SK-N-MC (cell line): Measurements from ENCODE around the gene SCART1.
"Not testable (repeated sequence)": the region's sequence is repeated elsewhere in the genome, so short reads cannot be mapped to it uniquely, and the experiment has no call there.

Source experiments
- DNase-seq: peaks from one replicate; pipeline ENCODE4 v3.0.0-alpha.2; 2011; ENCODE audit warnings: low read depth, low spot score
- H3K27ac ChIP-seq: fragments of 200-600 bp; sonication (generic); 2 replicates; pipeline ENCODE4 v1.5.1; 2016; ENCODE audit warnings: mixed run types
- H3K36me3 ChIP-seq: fragments of 200-600 bp; sonication (generic); 2 replicates; pipeline ENCODE4 v1.6.1; 2017; ENCODE audit warnings: antibody characterized with exemption, low read length, mixed read lengths; ENCODE audit not compliant: insufficient read depth
- H3K4me3 ChIP-seq: fragments of 200-600 bp; sonication (generic); 2 replicates; pipeline ENCODE4 v1.5.1; 2016
- H3K9ac ChIP-seq: fragments of 200-600 bp; sonication (generic); 2 replicates; pipeline ENCODE4 v1.8.0; 2017; ENCODE audit warnings: mixed run types, mixed read lengths; ENCODE audit not compliant: insufficient read length
- H3K9me3 ChIP-seq: fragments of 200-600 bp; sonication (generic); 2 replicates; pipeline ENCODE4 v1.6.1; 2017; ENCODE audit warnings: low read depth, mild to moderate bottlenecking, antibody characterized with exemption, low read length, moderate library complexity, mixed read lengths
- EZH2 ChIP-seq: fragments of 200-600 bp; sonication (generic); IDR thresholded peaks from one replicate; pipeline ENCODE4 v1.6.1; 2017; ENCODE audit warnings: antibody characterized with exemption
- FOXP2 ChIP-seq: optimal IDR thresholded peaks from 2 replicates; pipeline ENCODE3; 2011; ENCODE audit warnings: mild to moderate bottlenecking, moderate library complexity; ENCODE audit not compliant: insufficient read depth; ENCODE audit errors: extremely low read length, control extremely low read depth
- POLR2AphosphoS5 ChIP-seq: IDR thresholded peaks from 2 replicates; pipeline ENCODE4 v1.6.1; 2012; ENCODE audit warnings: mild to moderate bottlenecking, low read depth, low read length, borderline replicate concordance

The SCART1 gene

DNA sequence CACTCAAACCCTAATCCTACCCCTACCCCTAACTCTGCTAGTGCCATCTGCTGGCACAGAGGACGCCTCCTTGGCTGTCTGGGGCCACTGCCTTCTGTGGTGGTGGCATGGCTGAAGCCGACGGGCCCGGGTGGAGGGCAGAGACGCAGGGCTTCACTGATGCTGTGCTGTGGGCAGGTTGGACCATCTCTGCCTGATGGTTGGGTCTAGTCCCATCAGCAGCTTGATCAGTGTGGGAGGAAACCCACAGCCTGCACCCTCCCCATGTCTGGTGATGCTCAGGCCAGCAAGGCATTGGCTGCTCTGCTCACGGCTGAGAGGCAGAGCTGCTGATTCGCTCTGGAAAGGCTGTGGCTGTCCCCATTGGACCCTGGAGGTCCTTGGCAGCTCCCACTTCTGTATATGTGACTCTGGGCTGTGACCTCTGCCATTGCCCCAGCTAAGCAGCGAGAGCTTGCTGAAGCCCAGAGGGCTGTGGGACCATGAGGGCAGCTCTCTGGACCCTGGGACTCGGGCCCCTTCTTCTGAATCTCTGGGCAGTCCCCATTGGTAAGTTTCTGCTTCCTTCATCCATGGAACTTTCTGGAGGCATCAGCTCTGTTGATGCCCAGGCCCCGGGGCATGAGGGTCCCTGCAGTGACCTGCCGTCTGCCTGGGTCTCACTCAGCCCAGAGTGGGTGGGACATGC is at the start of gene SCART1:
TSS of gene SCART1 (plus strand) at position 430 of the 688 bp plus-strand sequence. CDS start at position 483, 53 bp downstream.
- Histone ChIP-seq H3K9me3 (no peaks in the 10 kb centered on the region), H3K9ac (no peak within 1 kb of the TSS), H3K4me3 (no peak within 1 kb of the TSS), H3K27ac (no peak within 1 kb of the TSS), H3K36me3 (no peaks in the 10 kb centered on the region)
- TF ChIP-seq FOXP2 (no peak), POLR2AphosphoS5 (no peak), EZH2 (no peak)
- DNase-seq, result no peak

- no peak for DNase-seq
- peaks cover 48% of the 10 kb centered on the region for H3K36me3 ChIP-seq
- H3K9me3 ChIP-seq, result no peaks in the 10 kb centered on the region
- H3K27ac ChIP-seq, result no peak overlapping the region
- TF ChIP-seq EZH2 (no peak), FOXP2 (no peak), POLR2AphosphoS5 (no peak)
- no peak overlapping the region for H3K4me3 ChIP-seq
- H3K9ac ChIP-seq, result no peak overlapping the region
These were observed 48.5 kb upstream of the SCART1 start for GRCh38 chr10:133405272-133405671.

GRCh38 chr10:133405844-133406527 is 47.8 kb upstream of the SCART1 start:
- H3K4me3 ChIP-seq, result no peak overlapping the region
- H3K9me3 ChIP-seq, result no peaks in the 10 kb centered on the region
- DNase-seq, result no peak
- TF ChIP-seq POLR2AphosphoS5 (no peak), FOXP2 (no peak), EZH2 (no peak)
- H3K9ac ChIP-seq, result no peak overlapping the region
- H3K36me3 ChIP-seq, result peaks cover 55% of the 10 kb centered on the region
- no peak overlapping the region for H3K27ac ChIP-seq

DNA sequence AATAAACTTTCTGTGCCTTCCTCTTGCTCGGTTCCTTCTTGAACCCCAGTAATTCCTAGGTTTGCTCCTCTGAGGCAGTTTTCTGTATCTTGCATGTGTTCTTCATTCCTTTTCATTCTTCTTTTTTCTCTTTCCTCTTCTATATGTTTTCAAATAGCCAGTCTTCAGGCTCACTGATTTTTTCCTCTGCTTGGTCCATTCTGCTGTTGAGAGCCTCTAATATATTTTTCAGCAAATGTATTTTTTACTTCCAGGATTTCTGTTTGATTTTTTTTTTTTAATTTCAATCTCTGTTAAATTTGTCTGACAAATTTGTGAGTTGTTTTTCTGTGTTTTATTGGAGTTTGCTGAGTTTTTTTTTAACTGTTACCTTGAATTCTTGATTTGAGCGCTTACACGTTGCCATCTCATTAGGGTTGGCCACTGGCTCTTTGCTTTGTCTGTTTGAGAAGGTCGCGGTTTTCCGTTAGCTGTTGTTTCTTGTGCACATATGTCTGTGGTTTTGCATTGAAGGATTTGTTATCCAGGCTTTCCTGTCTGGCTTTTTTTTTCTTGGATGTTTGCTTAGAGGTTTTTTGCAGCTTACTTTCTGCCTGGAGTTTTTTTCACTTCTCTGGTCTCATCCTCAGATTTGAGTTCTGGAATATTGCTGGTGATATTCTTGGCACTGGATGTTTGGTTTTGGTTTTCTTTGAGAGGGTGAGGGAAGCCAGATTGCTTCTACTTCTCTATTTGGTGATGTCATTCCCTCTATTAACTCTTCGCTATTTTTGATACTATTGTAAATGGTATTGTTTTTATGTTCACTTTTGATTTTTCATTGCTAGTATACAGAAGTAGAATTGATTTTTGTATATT is 42.0 kb upstream of the SCART1 start:
- H3K9me3 ChIP-seq, result no peaks in the 10 kb centered on the region
- H3K27ac ChIP-seq, result no peak overlapping the region
- DNase-seq, result no peak
- TF ChIP-seq POLR2AphosphoS5 (no peak), FOXP2 (no peak), EZH2 (no peak)
- no peak overlapping the region for H3K4me3 ChIP-seq
- H3K36me3 ChIP-seq, result peaks cover 59% of the 10 kb centered on the region
- H3K9ac ChIP-seq, result no peak overlapping the region

DNA sequence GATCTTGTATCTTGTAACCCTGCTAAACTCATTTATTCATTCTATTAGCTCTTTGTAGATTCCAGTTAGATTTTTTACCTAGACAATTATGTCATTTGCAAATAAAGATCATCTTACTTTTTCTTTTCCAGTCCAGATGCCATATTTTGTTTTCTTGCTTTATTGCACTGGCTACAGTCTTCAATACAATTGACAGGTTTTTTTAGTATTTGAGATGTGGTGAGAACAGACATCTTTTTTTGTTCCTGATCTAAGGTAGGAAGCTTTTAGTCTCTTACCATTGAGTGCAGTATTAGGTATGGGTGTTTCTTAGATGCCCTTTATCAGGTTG is 41.4 kb upstream of the SCART1 start:
- no peak for TF ChIP-seq FOXP2
- no peak for TF ChIP-seq POLR2AphosphoS5
- TF ChIP-seq EZH2, result no peak
- peaks cover 54% of the 10 kb centered on the region for H3K36me3 ChIP-seq
- no peak overlapping the region for H3K27ac ChIP-seq
- H3K4me3 ChIP-seq, result no peak overlapping the region
- no peak overlapping the region for H3K9ac ChIP-seq
- no peak for DNase-seq
- no peaks in the 10 kb centered on the region for H3K9me3 ChIP-seq

DNA sequence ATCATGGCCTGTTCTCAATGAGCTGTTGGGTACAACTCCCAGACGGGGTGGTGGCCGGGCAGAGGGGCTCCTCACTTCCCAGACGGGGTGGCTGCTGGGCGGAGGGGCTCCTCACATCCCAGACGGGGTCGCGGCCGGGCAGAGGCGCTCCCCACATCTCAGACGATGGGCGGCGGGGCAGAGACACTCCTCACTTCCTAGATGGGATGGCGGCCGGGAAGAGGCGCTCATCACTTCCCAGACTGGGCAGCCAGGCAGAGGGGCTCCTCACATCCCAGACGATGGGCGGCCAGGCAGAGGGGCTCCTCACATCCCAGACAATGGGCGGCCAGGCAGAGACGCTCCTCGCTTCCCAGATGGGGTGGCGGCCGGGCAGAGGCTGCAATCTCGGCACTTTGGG is 39.3 kb upstream of the SCART1 start:
- H3K9me3 ChIP-seq, DNase-seq, H3K9ac ChIP-seq, H3K27ac ChIP-seq, H3K4me3 ChIP-seq: not testable (repeated sequence)
- peaks cover 35% of the 10 kb centered on the region for H3K36me3 ChIP-seq

GRCh38 chr10:133415752-133416151 is 38.0 kb upstream of the SCART1 start:
- Histone ChIP-seq H3K27ac (no peak overlapping the region), H3K36me3 (peaks cover 23% of the 10 kb centered on the region), H3K9ac (no peak overlapping the region), H3K4me3 (no peak overlapping the region), H3K9me3 (no peaks in the 10 kb centered on the region)
- TF ChIP-seq EZH2 (no peak), POLR2AphosphoS5 (no peak), FOXP2 (no peak)
- DNase-seq, result no peak

DNA sequence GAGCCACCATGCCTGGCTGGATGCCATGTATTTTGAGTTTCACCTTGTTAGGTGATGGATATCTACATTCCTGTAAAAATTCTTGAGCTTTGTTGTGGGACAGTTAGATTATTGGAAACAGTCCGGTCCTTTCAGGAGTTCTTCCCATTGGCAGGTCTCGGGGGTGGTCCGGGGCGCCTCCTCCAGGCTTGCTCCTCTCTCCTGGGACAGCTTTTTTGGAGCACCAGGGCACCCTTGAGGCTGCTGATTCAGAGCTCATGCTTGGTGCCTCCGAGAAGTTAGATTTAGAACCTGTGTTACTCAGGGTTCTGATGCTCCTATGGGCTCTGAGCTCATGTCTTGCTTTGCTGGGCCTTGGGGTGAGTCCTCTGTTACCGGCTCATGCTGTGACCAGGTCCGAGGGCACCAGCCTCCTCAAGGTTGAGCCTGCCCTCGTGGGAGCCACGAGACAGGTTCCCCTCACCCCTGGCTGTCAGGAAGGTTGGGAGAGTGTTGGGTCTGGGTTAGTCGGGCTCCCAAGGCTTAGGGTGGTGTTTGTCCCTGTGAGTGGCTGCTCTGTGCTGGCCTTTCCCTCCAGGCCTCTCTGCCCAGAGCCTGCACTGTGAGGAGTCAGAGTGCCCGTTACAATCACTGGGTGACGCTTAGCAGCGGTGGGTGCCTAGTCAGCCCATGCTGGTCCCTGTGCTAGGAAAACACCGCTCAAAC is 35.3 kb upstream of the SCART1 start:
- Histone ChIP-seq H3K36me3 (no peaks in the 10 kb centered on the region; the same call in 1 of the 2 replicates), H3K27ac (no peak overlapping the region)

More for the DNA sequence above, 35.3 kb upstream of the SCART1 start:
- no peak overlapping the region for H3K9ac ChIP-seq
- no peaks in the 10 kb centered on the region for H3K9me3 ChIP-seq
- no peak overlapping the region for H3K4me3 ChIP-seq
- DNase-seq, result no peak
- no peak for TF ChIP-seq FOXP2
